ENCODE results near the gene TMOD1. TPM values are rescaled to one million over a fixed set of nuclear protein-coding genes. Genes with fewer than 3 reads are reported as not detected.

TMOD1 gene
- total and polyA plus RNA-seq, 9 of the 15 experiments (the other 6 are each of a cell fraction or from before 2014, with no cell fraction given), result 7.1 to 41.2 (median 14.2) TPM

DNA sequence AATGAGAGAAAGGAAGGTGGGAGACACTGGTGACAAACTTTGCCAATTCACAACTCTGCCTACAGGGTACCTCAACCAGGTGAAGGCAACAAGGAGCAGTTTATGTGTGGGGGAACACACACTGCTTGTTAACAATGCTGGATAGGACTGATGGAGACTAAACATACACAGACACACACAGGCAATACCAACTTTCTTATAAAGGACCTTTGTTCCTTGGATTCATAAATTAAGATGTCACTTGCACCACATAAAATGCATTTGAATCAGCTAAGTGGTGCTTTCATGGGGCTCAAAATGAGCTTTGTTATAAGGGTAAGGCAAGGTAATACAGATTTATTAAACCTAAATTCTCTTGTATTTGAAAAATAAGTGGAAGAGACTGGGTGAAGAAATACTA lies 127.7 kb downstream of the TMOD1 start:
- H3K79me2 ChIP-seq (ENCODE audit: control insufficient read depth, insufficient read depth, low read length), result peaks cover 58% of the 10 kb centered on the region

DNA sequence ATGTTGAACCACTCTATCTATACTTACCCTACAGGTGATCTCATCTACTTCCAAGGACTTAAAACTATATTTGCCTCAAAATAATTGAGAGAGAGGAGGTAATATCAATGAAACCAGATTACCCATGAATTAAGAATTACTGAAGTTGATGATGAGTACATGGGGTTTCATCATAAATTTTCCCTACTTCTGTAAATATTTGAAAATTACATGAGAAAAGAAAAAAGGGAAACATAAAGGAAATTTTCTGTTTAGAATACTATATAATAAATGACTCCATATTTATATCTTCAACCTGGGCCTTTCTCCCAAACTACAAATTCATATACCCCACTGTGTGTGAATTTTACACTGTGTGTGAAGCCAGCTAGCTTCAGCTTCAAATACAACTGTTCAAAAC lies 129.1 kb downstream of the TMOD1 start:
- ATAC-seq, result no peak
- FAIRE-seq, result no peak
- BruUV-seq (replicated peaks), result no TSS peak
- intact Hi-C loops (cut with micrococcal nuclease), result no loop called here
- no peaks in the 10 kb centered on the region for H3K27me3 ChIP-seq (ENCODE audit: control insufficient read depth in 2 of 2, insufficient read depth in 2 of 2, low read length in 2 of 2)
- CTCF ChIA-PET (ENCODE audit: low intra/inter-chr PET ratio), result no interaction called here
- no peak overlapping the region for H3K9ac ChIP-seq (ENCODE audit: insufficient read depth in 1 of 2, low read depth in 2 of 2, low read length in 2 of 2)
- peaks cover 4 to 13% of the 10 kb centered on the region in 2 experiments; a peak in 3 of 5 replicates for H3K4me1 ChIP-seq (replicated peaks in 1 of 2; ENCODE audit: control insufficient read depth in 2 of 2, insufficient read depth in 2 of 2, low read length in 2 of 2)
- no peaks in the 10 kb centered on the region for H3K9me3 ChIP-seq (replicated peaks; ENCODE audit: control insufficient read depth, insufficient read depth, low read depth, low read length)
- no peak overlapping the region for H3K4me2 ChIP-seq (ENCODE audit: insufficient read depth, low read length)
- no peaks in the 10 kb centered on the region for H4K20me1 ChIP-seq (replicated peaks; ENCODE audit: control insufficient read depth, insufficient read depth, low read length)
- in situ Hi-C loops (cut with MboI), result no loop called here
- H3K27ac ChIP-seq (ENCODE audit: extremely low read depth, low read depth, low read length), result no peak overlapping the region
- H2AFZ ChIP-seq (ENCODE audit: low read depth, low read length), result no peak overlapping the region
- no peak for DNase-seq (ENCODE audit: extremely low read depth in 1 of 4, low spot score in 3 of 4)
- no peak overlapping the region for H3K4me3 ChIP-seq
- peaks cover 25% of the 10 kb centered on the region; the same call in 2 of the 3 replicates for H3K36me3 ChIP-seq (ENCODE audit: control insufficient read depth, insufficient read depth, low read length)
- peaks cover 72% of the 10 kb centered on the region for H3K79me2 ChIP-seq (ENCODE audit: control insufficient read depth, insufficient read depth, low read length)
- POLR2A ChIA-PET, result interaction anchor here (1.1 kb wide), 1 partner anchor 27 kb away, joined by 3 read pairs; no protein-coding TSS in a partner anchor
- no peaks in the 10 kb centered on the region for H3K9me1 ChIP-seq (ENCODE audit: control insufficient read depth, insufficient read depth, low read length)
- TF ChIP-seq NONO (IDR thresholded peaks at IDR 0.05; ENCODE audit: low read depth in 2 of 2, low read length in 1 of 2) (no peak), HMG20B (CRISPR knock-in tag; IDR thresholded peaks at IDR 0.05) (no peak), HDAC3 (IDR thresholded peaks at IDR 0.05; ENCODE audit: borderline replicate concordance, partially characterized antibody) (no peak), POLR2AphosphoS5 (IDR thresholded peaks at IDR 0.05; ENCODE audit: control insufficient read depth, insufficient read depth, low read depth, low read length) (no peak), IRF2 (CRISPR knock-in tag; IDR thresholded peaks at IDR 0.05) (no peak), SMAD1 (IDR thresholded peaks at IDR 0.05; ENCODE audit: low read depth, low read length, partially characterized antibody) (no peak), RB1 (IDR thresholded peaks at IDR 0.05; ENCODE audit: low read depth) (no peak)
- TF ChIP-seq, protein P1, sequence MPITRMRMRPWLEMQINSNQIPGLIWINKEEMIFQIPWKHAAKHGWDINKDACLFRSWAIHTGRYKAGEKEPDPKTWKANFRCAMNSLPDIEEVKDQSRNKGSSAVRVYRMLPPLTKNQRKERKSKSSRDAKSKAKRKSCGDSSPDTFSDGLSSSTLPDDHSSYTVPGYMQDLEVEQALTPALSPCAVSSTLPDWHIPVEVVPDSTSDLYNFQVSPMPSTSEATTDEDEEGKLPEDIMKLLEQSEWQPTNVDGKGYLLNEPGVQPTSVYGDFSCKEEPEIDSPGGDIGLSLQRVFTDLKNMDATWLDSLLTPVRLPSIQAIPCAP (CRISPR knock-in tag; IDR thresholded peaks at IDR 0.05; ENCODE audit: borderline replicate concordance), result no peak
- TF ChIP-seq, protein P2, sequence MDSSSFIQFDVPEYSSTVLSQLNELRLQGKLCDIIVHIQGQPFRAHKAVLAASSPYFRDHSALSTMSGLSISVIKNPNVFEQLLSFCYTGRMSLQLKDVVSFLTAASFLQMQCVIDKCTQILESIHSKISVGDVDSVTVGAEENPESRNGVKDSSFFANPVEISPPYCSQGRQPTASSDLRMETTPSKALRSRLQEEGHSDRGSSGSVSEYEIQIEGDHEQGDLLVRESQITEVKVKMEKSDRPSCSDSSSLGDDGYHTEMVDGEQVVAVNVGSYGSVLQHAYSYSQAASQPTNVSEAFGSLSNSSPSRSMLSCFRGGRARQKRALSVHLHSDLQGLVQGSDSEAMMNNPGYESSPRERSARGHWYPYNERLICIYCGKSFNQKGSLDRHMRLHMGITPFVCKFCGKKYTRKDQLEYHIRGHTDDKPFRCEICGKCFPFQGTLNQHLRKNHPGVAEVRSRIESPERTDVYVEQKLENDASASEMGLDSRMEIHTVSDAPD (CRISPR knock-in tag; IDR thresholded peaks at IDR 0.05), result no peak

More for the DNA sequence above, 127.7 kb downstream of the TMOD1 start:
- no peaks in the 10 kb centered on the region for H3K9me1 ChIP-seq (ENCODE audit: control insufficient read depth, insufficient read depth, low read length)
- peaks cover 4 to 8% of the 10 kb centered on the region in 2 experiments; a peak in 3 of 5 replicates for H3K4me1 ChIP-seq (replicated peaks in 1 of 2; ENCODE audit: control insufficient read depth in 2 of 2, insufficient read depth in 2 of 2, low read length in 2 of 2)
- no peak for TF ChIP-seq BDP1 (IDR thresholded peaks at IDR 0.05; ENCODE audit: insufficient read depth, insufficient read length)
- no peak for TF ChIP-seq NR2C2 (CRISPR knock-in tag; IDR thresholded peaks at IDR 0.05)
- no peak for TF ChIP-seq NR2C2 (tag; IDR thresholded peaks at IDR 0.05)
- no peak for TF ChIP-seq CREM (IDR thresholded peaks at IDR 0.05; ENCODE audit: low read depth)
- TF ChIP-seq, protein P3, sequence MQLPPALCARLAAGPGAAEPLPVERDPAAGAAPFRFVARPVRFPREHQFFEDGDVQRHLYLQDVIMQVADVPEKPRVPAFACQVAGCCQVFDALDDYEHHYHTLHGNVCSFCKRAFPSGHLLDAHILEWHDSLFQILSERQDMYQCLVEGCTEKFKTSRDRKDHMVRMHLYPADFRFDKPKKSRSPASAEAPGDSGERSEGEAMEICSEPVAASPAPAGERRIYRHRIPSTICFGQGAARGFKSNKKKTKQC (CRISPR knock-in tag; IDR thresholded peaks at IDR 0.05), result no peak
- TF ChIP-seq CHD2 (IDR thresholded peaks at IDR 0.05; ENCODE audit: low read depth, low read length), result no peak
- H2AFZ ChIP-seq (ENCODE audit: low read depth, low read length), result no peak overlapping the region
- no peaks in the 10 kb centered on the region for H3K9me3 ChIP-seq (replicated peaks; ENCODE audit: control insufficient read depth, insufficient read depth, low read depth, low read length)
- no peak overlapping the region for H3K4me2 ChIP-seq (ENCODE audit: insufficient read depth, low read length)
- in situ Hi-C loops (cut with MboI) (no loop called here), intact Hi-C loops (cut with micrococcal nuclease) (no loop called here)
- no peak for DNase-seq (ENCODE audit: extremely low read depth in 1 of 4, low spot score in 3 of 4)
- ATAC-seq, result no peak
- POLR2A ChIA-PET, result interaction anchor here (1.4 kb wide), 1 partner anchor 13 kb away, joined by 3 read pairs; no protein-coding TSS in a partner anchor
- H3K9ac ChIP-seq (ENCODE audit: insufficient read depth in 1 of 2, low read depth in 2 of 2, low read length in 2 of 2), result no peak overlapping the region
- BruUV-seq (replicated peaks), result no TSS peak
- no peaks in the 10 kb centered on the region for H3K27me3 ChIP-seq (ENCODE audit: control insufficient read depth in 2 of 2, insufficient read depth in 2 of 2, low read length in 2 of 2)
- CTCF ChIA-PET (ENCODE audit: low intra/inter-chr PET ratio), result no interaction called here
- H3K27ac ChIP-seq (ENCODE audit: extremely low read depth, low read depth, low read length), result no peak overlapping the region
- no peak for FAIRE-seq
- H3K4me3 ChIP-seq, result no peak overlapping the region
- no peaks in the 10 kb centered on the region for H4K20me1 ChIP-seq (replicated peaks; ENCODE audit: control insufficient read depth, insufficient read depth, low read length)
- H3K36me3 ChIP-seq (ENCODE audit: control insufficient read depth, insufficient read depth, low read length), result peaks cover 38% of the 10 kb centered on the region

Data from K562 (cell line).